Kidney tubule cell (primary cell): Measurements from ENCODE around the gene RELN.
"Not testable (repeated sequence)": the region's sequence is repeated elsewhere in the genome, so short reads cannot be mapped to it uniquely, and the experiment has no call there.

Experiments used
- DNase-seq: peaks from one replicate; pipeline ENCODE4 v3.0.0-alpha.2; 2018; ENCODE audit warnings: low spot score

Gene RELN

DNA sequence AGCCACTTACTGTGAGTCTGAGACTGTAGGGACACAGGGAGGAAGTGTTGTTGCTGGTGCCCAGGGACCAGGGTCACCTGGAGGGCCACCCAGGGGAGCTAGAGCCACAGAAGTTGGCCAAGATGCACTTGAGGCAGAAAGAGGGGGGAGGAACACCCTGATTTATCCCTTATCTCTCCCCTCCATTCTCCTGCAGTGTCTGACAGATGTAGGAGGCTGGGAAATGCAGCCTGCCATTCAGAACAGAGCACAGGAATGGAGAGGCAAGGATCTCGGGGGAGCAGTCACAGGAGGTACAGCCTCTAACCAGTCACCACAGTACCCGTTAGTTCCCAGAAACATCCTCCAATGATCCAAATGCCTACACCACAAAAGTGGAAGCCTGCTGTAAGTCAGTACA is 425.0 kb downstream of the RELN start:
- DNase-seq, result no peak

DNA sequence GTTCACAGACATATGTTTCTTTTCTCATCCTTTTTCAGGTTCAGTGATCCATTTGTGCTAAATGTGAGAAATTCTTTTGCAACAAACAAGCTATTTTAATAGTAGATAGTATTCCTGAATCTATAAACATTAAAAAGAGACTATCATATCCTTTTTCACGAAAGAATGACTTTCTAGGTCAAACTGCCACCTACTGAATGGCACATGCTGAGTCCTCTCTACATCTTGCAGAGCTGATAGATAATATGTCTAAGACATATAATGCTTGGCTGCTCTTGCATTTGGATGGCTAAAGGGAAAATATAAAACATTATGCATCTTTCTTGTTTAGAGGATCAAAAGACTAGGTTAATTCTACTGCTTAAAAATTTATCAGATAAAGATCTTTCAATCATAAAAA is 429.3 kb downstream of the RELN start:
- DNase-seq, result peak; percentile 33

DNA sequence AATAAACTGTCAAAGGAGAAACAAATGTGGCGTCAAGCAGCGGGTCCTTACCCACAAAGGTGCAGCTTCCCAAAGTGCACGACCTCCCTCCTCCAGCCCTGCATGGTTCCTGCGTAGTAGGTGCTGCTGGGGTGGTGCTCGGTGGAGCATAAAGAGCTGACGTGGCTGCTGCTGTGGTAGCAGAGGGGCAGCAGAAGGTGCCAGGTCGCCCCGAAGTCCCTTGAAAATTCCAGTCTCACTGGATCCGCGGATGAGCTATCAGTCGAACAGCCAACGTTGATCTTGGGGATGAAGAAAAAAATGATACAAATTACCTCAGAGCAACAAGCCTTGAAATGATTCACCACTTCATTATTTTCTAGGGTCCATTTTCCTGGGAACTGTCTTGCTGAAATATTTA is 438.4 kb downstream of the RELN start:
- peak; percentile 70 for DNase-seq

DNA sequence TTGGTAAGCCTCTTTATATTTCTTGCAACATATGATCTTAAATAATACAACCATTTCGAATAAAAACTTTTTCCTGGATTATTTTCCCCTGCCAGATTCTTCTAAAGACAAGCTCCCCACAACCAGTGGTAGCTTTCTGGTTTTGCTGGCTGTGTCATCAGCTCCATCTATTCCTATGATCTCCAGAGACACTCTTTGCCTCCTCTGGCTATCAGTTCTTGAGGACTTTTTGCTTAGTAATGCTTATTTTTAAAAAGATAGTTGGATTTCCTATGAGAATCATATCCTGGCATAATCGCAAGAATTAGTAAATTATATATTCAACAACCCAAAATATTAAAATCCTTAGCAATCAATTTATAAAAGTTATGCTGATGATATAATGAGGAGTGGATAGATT is 439.7 kb downstream of the RELN start:
- no peak for DNase-seq

DNA sequence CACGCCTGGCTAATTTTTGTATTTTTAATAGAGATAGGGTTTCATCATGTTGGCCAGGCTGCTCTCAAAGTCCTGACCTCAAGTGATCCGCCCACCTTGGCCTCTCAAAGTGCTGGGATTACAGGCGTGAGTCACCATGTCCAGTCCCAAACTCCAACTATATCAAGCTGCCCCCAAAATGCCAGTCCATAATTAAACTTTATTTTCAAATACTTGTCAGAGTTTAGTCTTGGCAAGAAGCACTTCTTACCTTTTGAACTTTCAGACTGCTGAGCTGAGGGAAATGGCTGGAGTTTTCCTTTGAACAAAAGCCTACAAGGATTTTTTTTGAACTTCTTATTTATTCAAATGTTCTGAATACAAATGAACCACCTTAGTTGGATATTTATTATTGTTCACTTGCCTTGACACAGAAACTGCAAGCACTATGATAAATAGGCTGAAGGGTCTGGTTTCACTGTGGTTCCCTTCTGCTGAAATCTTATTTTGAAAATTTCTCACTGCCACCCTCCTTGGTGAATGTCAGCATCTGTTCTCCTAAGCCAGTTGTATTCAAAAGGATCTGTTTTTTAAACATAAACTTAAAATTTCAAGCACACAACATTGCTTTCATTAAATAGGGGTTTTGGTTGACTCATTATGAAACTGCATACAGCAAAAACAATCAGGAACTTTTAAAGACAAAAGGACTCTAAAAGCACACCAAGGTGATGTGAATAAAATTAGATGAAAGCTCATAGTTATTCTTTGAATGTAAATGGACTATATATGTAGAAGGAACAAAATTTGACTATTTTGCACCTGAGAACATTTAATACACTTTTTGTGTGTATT is 441.8 kb downstream of the RELN start:
- DNase-seq, result no peak

DNA sequence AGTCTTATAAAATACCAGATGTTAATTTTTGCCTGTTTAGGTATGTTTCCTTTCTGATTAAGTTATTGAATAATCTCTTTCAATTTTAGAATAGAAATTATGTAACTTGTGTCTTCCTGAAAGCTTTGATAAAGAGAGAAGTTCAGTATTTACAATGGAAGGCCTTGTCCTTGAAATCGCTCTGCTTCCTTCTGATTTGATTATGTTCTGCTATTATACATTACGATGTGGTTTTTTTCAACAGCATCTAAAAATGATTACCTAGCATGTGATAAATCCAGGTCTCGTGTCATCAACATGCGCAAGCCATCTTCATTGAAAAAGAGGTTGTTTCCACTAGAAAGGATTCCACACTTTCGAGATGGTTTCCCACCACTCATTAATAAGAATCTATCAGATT is 447.0 kb downstream of the RELN start:
- DNase-seq, result no peak

DNA sequence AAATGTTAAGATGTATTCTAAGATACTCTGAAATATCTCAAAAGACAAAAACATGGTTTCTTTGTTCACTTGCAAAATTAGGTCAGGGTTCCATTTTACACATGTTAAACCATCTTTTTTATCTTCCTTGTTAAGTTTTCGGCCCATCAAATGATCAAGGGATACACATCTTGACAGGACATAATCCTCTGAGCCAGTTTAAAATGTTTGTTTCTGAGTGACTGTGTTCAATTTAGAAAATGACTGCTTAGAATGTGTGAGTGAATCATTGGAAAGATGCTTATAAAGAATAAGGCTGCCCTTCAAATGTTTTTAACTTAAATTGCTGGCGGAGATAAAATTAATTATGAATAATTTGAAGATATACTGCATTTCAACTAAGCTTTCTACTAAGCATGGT is 447.5 kb downstream of the RELN start:
- no peak for DNase-seq

DNA sequence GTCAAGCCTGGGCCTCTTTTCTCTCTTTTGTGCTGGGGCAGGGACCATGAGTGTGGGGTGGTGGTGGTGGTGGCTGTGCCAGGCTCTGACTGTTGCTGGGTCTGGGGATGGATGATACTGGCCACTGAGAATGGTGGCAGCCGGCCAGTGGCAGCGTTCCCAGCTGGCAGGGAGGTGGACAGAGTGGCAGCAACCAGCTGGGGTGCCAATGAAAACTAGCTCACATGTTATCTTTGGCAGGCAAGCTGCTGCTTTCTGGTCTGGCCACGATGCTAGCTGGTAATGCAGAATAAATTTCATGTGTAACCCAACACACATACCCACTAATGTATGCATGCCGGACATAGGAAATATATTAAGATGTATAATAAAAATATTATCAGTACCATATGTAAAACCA is 448.4 kb downstream of the RELN start:
- no peak for DNase-seq

DNA sequence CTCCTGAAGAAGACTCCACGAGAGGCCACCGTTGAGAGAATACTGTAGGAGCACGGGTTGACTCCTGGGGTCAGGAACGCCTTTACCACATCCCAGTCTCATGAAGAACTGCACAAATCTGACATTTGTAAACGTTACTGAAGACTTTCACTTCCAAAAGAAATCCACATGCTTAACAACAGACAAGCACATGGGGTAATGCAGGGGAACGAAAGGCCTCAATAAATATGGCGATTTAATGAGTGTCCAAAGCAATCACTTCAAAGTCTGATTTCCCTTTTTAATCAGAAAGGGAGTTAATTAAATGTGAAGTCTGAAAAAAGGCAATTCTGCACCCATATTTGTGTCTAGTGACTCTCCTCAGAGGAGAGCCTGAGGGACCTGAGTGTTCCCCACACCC is 449.1 kb downstream of the RELN start:
- DNase-seq, result no peak

DNA sequence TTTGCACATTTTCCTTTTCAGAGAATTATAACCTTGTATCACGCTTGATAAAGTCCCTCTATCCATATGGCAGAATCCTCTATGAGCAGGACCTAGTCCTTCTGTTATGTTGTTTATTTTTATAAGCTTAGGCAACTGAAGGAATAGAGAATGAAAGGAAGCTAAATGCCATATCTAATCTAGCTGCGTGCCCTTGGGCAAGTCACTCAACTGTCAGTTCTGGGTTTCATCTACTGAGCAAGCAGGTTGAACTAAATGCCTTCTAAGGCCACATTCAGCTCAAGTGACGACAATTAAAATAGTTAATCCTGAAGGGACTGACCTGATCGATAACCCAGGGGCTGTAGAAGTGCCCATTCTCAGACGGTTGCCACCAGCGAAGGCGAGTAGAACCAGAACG is 449.6 kb downstream of the RELN start:
- DNase-seq, result no peak

DNA sequence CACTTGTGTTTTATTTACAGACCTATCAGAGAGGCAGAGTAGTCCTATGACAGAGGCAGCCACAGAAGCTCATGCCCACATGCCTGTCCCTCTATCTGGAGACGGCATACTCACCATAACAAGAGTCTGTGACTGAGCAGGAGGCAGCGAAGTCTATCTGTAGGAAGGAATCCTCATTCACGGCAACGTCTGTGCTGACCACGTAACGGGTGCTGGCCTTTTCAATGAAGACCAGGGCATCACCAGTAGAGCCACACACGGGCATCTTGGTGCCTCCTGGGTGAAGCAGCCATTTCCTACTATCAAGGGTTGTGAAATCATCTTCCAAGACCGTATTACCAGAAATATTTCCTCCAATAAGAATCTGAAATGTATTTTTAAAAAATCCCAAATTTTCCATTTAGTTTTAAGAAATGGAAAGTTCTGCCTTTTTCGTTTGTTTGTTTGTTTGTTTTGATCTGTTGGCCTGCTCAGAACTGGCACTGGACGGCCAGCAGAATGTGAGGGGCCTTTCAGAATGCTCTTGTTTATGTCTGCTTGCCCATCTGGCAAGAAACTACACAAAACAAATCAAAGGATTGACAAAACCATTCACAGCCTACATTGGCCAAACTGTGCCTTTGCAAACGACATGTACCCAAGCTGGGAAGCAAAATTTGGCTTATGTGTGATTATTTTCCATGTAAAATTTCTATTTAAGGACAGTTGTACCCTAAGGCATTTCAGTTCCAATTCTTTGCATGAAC is 450.3 kb downstream of the RELN start:
- no peak for DNase-seq

DNA sequence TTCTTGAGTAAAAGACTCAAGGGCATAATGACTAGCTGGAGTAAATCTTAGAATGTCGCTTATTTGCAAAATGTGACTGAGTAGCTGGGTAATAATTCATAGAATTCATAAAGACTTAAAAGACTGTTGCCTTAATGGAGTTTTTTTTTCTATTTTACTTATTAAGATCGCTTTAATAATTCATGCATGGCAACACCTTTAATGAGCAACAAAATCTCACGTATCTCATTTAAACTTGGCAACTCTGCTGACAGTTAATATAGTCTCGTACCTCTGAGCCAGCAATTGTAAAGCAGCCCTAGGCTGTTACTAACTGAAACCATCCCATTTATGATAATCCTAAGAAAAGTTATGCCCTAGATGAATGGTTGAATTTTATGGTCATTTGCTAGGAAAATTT is 455.7 kb downstream of the RELN start:
- no peak for DNase-seq

DNA sequence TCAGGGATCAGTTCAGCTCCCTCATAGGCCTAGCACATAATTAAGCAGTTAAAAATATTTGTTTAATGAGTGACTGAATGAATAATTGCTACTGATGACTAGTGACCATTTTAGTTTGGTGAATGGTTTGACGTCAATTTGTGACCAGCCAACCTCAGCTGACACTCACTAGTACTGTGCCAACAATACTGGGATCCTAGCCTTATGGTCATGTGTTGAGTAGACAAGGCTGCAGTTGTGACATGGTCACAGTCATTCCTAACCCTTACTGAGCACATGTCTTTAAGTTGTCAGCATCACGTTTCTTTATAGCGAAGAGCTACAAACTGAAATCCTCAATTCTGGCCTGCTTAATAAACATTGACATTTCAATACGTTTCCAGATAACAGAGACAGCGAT is 456.5 kb downstream of the RELN start:
- no peak for DNase-seq

DNA sequence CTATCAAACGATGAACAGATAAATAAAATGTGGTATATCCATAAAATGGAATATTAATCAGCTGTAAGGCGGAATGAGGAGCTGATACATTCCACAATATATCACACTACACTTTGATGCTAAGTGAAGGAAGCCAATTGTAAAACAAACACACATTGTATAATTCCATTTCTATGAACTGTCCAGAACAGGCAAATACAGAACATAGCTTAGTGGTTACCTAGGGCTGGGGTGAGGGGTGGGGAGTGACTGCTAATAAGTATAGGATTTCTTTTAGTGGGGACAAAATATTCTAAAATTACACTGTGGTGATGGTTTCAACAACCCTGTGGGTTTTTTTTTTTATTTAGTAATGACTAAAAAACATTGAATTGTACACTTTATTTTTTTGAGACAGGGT is 461.3 kb downstream of the RELN start:
- DNase-seq, result no peak

DNA sequence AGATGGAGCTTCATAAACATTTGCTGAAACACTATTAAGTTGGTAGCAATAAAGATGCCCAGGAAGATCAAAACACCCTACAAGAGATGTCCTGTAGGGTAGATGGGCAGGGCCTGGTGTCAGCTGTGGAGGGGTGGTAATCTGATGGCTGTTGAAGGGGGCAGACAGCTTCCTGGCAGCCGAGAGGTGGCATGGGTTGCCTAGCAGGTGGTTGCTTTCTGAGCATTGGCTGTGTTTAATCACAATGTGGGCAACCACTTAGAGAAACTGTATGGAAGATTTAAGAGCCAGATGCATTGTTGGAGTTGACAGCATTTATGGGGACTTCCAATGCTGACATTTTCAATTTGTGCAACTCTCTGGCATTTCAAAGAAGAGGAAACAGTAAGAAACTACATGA is 463.5 kb downstream of the RELN start:
- DNase-seq, result no peak

DNA sequence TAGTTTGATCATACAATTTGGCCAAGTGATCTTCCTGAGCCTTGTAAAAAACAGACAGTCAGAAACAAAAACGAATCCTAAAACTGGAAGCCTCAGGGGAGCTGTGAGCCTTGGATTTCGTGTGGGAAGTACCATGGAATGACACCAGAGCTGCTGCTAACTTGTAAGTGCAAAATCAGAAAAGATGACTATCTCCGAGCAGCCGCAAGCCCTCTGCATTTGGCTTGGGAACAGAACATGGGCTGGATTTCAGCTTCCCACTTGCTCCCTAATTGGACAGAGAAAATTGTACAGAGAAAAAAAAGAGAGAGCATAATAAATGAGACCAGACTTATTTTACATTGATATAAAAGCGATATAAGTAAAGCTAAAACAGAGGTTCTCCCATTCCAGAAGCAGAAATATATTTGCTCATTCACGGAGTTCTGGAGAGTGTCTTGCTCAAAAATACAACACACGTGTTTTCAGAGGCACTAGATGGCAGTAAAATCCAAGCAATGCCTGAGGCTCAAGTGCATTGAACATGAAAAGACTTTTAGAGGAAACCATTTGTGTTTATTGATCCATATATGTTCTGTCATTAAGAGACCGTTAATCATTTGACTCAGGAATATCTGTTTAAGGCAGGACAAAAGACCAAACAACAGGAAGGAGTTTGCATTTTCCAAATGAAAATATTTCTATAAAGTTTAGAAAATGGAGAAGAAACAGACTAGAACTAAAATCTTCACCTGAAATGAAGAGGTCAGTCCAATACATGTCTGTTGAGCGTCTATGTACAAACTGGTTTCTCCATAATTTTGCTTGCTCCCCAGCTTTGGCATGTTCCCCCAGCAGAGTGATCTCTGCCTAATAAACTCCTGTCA is 465.2 kb downstream of the RELN start:
- peak; percentile 53 for DNase-seq

DNA sequence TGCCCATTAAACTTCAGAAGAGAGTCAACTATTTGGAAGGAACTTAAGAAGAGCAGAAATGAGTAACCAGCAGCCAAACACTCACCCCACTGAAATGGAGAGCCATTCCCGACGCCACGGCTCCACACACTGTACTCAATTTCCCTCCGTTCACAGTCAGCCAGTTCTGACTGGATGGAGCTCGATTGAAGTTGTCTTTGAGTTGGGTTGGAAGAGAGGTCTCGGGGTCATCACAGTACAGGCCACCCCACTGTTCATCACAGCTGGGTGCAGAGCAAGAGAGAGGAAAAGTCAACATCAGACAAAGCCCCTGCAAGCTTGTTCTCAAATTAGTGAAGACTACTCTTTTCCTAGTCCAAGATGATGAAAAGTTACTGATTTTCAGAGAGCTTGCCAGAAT is 467.5 kb downstream of the RELN start:
- no peak for DNase-seq

DNA sequence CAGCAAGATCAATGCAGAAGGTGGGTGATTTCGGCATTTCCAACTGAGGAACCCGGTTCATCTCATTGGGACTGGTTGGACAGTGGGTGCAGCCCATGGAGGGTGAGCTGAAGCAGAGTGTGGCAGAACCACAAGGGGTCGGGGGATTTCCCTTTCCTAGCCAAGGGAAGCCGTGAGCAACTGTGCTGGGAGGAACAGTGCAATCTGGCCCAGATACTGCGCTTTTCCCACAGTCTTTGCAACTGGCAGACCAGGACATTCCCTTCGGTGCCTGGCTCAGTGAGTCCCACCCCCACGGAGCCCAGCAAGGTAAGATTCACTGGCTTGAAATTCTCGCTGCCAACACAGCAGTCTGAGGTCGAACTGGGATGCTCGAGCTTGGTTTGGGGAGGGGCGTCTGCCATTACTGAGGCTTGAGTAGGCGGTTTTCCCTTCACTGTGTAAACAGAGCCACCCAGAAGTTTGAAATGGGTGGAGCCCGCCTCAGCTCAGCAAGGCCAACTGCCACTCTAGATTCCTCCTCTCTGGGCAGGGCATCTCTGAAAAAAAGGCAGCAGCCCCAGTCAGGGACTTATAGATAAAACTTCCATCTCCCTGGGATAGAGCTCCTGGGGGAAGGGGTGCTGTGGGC is 484.8 kb downstream of the RELN start:
- DNase-seq, result no peak

DNA sequence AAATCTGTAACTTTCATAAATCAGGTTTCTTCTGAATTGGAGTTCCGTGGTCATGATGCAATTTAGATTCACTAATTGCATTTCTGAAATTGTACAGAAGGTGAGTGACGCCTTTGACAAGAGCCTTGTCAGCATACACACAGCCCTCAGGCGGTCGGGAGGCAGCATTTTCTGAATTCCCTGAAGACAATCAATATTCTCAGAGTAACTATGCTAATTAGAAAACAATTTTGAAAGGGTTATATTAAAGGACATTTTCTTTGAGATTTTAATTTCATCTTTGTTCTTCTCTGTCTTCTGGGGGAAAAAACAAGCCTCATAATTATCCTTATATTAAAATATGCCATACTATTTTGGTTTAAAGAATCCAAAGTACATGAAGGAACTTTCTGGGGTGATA is 488.3 kb downstream of the RELN start:
- no peak for DNase-seq

DNA sequence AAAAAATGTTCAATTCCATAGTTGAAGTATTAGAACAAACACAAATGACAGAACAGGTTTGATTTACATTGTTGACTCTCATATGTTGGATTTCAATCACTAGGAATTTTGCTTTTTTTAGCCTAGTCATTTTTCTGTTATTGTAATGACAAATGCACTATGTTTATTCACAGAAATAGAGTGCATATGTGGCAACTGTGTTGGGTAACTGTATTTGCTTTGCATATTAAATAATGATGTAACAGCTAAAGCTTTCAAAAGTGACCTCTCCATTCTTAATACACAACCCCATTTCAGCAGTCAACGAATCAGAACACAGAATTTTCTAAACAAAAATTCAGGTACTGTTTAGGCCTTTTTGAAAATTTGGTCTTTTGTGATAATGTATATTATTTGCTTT is 489.5 kb downstream of the RELN start:
- no peak for DNase-seq

DNA sequence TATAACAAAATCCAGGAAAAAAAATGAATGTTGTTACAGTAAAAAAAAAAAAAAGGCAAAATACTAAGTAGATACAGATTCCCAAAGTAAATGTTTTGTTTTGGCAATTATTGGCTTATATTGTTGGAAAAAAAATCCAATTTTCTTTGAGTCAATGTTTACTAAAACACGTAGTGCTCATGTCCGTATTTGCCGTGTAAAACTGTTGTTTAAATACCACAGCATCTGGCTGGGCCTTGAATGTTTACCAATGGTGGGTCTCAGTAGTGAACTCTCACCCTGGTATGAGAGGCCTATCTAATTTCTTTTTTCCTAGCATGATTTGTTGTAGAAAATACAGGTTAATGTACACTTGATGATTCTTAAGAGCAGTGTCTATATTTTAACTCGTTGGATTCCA is 502.0 kb downstream of the RELN start:
- DNase-seq, result no peak

DNA sequence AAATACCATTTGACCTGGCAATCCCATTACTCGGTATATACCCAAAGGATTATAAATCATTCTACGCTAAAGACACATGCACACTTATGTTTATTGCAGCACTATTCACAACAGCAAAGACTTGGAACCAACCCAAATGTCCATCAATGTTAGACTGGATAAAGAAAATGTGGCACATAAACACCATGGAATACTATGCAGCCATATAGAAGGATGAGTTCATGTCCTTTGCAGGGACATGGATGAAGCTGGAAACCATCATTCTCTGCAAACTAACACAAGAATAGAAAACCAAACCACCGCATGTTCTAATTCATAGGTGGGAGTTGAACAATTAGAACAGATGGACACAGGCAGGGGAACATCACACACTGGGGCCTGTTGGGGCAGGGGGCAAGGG is 502.6 kb downstream of the RELN start:
- DNase-seq, result not testable (repeated sequence)
